GM12865 (cell line): ENCODE measurements around the gene NOD1.

Experiments used
- DNase-seq: peaks from one replicate; pipeline ENCODE4 v3.0.0; 2010; ENCODE audit warnings: low read depth
- H3K4me3 ChIP-seq: 2 replicates; pipeline ENCODE4 v1.5.1; 2011; ENCODE audit warnings: mild to moderate bottlenecking, low read depth, low read length, control low read depth
- CTCF ChIP-seq: IDR thresholded peaks from 2 replicates; pipeline ENCODE4 v1.5.1; 2011; ENCODE audit warnings: low read length, control low read depth, low read depth, inconsistent platforms; ENCODE audit not compliant: insufficient read depth; ENCODE audit errors: missing control alignments

Gene NOD1

GRCh38 chr7:30428246-30429155 lies 50.1 kb downstream of the NOD1 start:
- DNase-seq: no peak
- no peak overlapping the region for H3K4me3 ChIP-seq
- TF ChIP-seq CTCF: no peak

- no peak for TF ChIP-seq CTCF
- DNase-seq: no peak
- no peak overlapping the region for H3K4me3 ChIP-seq
Observed at GRCh38 chr7:30427296-30428070, 51.1 kb downstream of the NOD1 start.

- DNase-seq: no peak
- no peak for TF ChIP-seq CTCF
- no peak overlapping the region for H3K4me3 ChIP-seq
Observed at GRCh38 chr7:30424506-30424905, 54.1 kb downstream of the NOD1 start.

- no peak for DNase-seq
- no peak overlapping the region for H3K4me3 ChIP-seq
- no peak for TF ChIP-seq CTCF
Observed at GRCh38 chr7:30423788-30424505, 54.6 kb downstream of the NOD1 start.

- H3K4me3 ChIP-seq: no peak overlapping the region
- no peak for TF ChIP-seq CTCF
- no peak for DNase-seq
Observed at GRCh38 chr7:30422922-30423321, 55.7 kb downstream of the NOD1 start.

GRCh38 chr7:30421647-30422196 lies 56.9 kb downstream of the NOD1 start:
- DNase-seq: no peak
- H3K4me3 ChIP-seq: no peak overlapping the region
- no peak for TF ChIP-seq CTCF
